ENCODE results near the gene IPO13. TPM values are rescaled to one million over a fixed set of nuclear protein-coding genes. Genes with fewer than 3 reads are reported as not detected.
A peak's percentile ranks its signal among the peaks of the same experiment; 100 is the strongest.

The IPO13 gene
- total and polyA plus RNA-seq, 2 donors (not counting 1 experiment from before 2014, with no cell fraction given) = 12.8 to 18.5 TPM

DNA sequence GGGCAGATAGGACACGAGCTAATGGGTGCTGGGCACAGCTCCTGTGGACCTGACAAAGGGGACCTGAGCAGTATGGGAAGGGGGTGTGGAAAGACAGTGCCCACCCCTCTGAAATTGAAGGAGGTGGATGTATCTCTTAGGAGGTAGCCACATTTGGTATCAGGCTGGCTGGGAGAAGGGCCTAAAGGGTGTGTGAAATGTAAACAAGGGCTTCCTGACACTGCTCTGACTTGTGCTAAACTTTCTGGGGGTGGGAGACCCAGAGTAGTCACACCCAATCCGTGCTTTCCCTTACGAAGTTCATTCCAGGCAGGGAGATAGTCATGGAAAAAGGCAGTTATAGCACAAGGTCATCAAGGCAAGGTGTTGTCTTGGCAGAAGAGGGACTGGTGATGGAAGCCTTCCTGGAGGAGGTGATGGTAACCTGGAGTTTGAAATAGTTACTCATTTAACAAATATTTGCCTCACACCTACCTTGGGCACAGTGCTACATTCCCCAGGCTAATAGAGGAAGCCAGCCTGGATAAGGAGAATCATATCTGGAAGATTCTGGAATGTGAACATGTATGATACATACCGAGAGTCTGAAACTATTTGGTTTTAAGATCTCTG lies 39.3 kb downstream of the IPO13 start:
- H3K4me2 ChIP-seq (ENCODE audit: extremely low read depth, insufficient read depth, low read length) = no peak overlapping the region
- H3K27me3 ChIP-seq (ENCODE audit: control insufficient read depth, insufficient read depth, low read length) = no peaks in the 10 kb centered on the region
- peak in 1 of 2 donors; percentile 10 for DNase-seq (ENCODE audit: low read depth in 2 of 2)
- no peak overlapping the region for H3K27ac ChIP-seq (ENCODE audit: insufficient read depth, low read length)
- H4K20me1 ChIP-seq (ENCODE audit: control insufficient read depth, extremely low read depth, insufficient read depth, low read length) = no peaks in the 10 kb centered on the region
- no peak overlapping the region for H3K9ac ChIP-seq (ENCODE audit: insufficient read depth, low read length)
- H3K36me3 ChIP-seq (ENCODE audit: control insufficient read depth, insufficient read depth, low read length) = peaks cover 14% of the 10 kb centered on the region
- TF ChIP-seq CTCF (conservative IDR thresholded peaks at IDR 0.05 in 1 of 2, IDR thresholded peaks at IDR 0.05 in 1 of 2; ENCODE audit: low read depth in 1 of 2, low read length in 2 of 2) = no peak
- TF ChIP-seq EZH2 (IDR thresholded peaks at IDR 0.05; ENCODE audit: low read length, missing control alignments) = no peak
- no peaks in the 10 kb centered on the region for H3K9me3 ChIP-seq (ENCODE audit: control insufficient read depth, insufficient read depth, low read depth, low read length)
- peaks cover 2% of the 10 kb centered on the region for H3K4me1 ChIP-seq (ENCODE audit: control insufficient read depth, extremely low read depth, insufficient read depth, low read length)
- H2AFZ ChIP-seq (ENCODE audit: low read length) = no peak overlapping the region
- H3K79me2 ChIP-seq (ENCODE audit: control insufficient read depth, insufficient read depth, low read length) = peaks cover 20% of the 10 kb centered on the region
- no peak overlapping the region for H3K4me3 ChIP-seq (replicated peaks in 1 of 4; ENCODE audit: control extremely low read depth in 1 of 4, insufficient read depth in 1 of 4, low read depth in 3 of 4, low read length in 4 of 4)

DNA sequence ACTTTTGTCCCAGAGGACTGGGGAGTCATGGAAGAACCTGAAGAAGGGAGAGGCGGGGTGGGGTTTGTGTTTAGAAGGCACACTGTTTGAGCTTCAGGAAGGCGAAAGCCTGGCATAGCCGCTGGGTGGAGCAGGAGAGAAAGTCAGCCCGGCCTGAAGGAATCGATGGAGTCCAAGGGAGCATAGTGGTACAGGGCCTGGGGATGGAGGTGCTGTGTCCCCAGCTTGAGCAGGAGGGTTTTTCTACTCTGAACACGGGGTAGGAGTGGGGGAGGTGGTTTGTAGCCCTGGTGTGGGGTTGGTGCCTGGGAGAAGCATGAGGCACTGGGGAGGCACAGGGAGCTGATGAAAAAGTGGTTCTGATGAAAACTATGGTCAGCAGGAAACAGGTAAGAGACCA lies 40.0 kb downstream of the IPO13 start:
- H2AFZ ChIP-seq (ENCODE audit: low read length) = no peak overlapping the region
- H3K9me3 ChIP-seq (ENCODE audit: control insufficient read depth, insufficient read depth, low read depth, low read length) = no peaks in the 10 kb centered on the region
- H3K4me3 ChIP-seq (replicated peaks in 1 of 4; ENCODE audit: control extremely low read depth in 1 of 4, insufficient read depth in 1 of 4, low read depth in 3 of 4, low read length in 4 of 4) = no peak overlapping the region
- no peak overlapping the region for H3K27ac ChIP-seq (ENCODE audit: insufficient read depth, low read length)
- no peak overlapping the region for H3K9ac ChIP-seq (ENCODE audit: insufficient read depth, low read length)
- TF ChIP-seq CTCF (conservative IDR thresholded peaks at IDR 0.05 in 1 of 2, IDR thresholded peaks at IDR 0.05 in 1 of 2; ENCODE audit: low read depth in 1 of 2, low read length in 2 of 2) = peak in 1 of 2 donors; percentile 9
- no peak for TF ChIP-seq EZH2 (IDR thresholded peaks at IDR 0.05; ENCODE audit: low read length, missing control alignments)
- H3K4me2 ChIP-seq (ENCODE audit: extremely low read depth, insufficient read depth, low read length) = no peak overlapping the region
- H3K27me3 ChIP-seq (ENCODE audit: control insufficient read depth, insufficient read depth, low read length) = no peaks in the 10 kb centered on the region
- no peak for DNase-seq (ENCODE audit: low read depth in 2 of 2)
- H4K20me1 ChIP-seq (ENCODE audit: control insufficient read depth, extremely low read depth, insufficient read depth, low read length) = no peaks in the 10 kb centered on the region
- peaks cover 12% of the 10 kb centered on the region for H3K36me3 ChIP-seq (ENCODE audit: control insufficient read depth, insufficient read depth, low read length)
- peaks cover 3% of the 10 kb centered on the region for H3K4me1 ChIP-seq (ENCODE audit: control insufficient read depth, extremely low read depth, insufficient read depth, low read length)
- H3K79me2 ChIP-seq (ENCODE audit: control insufficient read depth, insufficient read depth, low read length) = peaks cover 14% of the 10 kb centered on the region

DNA sequence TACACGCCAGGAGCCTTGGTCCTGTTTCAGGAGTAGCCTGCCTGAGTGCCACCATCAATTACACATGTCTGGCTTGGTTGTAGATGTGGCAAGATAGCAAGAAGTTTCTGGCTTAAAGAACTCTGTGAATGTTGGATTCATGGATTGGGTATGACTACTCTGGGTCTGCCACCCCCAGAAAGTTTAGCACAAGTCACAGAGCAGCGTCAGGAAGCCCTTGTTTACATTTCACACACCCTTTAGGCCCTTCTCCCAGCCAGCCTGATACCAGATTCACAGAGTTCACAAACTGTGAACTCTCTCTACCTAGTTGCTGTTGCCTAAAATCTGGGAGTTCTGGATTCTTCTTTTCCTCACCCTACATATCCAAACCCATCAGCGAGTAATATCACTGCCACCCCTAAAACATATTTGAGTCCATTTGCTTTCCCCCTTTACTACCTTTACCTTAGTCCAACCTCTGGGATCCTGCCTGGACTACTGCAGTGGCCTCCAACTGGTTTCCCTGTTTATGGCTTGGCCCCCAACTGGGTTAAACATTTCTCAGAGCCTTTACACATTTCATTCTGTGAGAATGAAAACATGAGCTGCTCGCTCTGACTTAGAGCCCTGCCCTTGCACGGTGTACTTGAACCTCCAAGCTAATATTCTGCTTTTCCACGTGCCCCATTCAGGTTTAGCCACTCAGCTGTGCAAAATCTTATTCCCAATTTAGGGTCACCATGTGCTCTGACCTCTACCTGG lies 40.6 kb downstream of the IPO13 start:
- no peak for TF ChIP-seq CTCF (conservative IDR thresholded peaks at IDR 0.05 in 1 of 2, IDR thresholded peaks at IDR 0.05 in 1 of 2; ENCODE audit: low read depth in 1 of 2, low read length in 2 of 2)
- TF ChIP-seq EZH2 (IDR thresholded peaks at IDR 0.05; ENCODE audit: low read length, missing control alignments) = no peak
- H2AFZ ChIP-seq (ENCODE audit: low read length) = no peak overlapping the region
- H3K27ac ChIP-seq (ENCODE audit: insufficient read depth, low read length) = no peak overlapping the region
- no peaks in the 10 kb centered on the region for H4K20me1 ChIP-seq (ENCODE audit: control insufficient read depth, extremely low read depth, insufficient read depth, low read length)
- H3K27me3 ChIP-seq (ENCODE audit: control insufficient read depth, insufficient read depth, low read length) = no peaks in the 10 kb centered on the region
- H3K9ac ChIP-seq (ENCODE audit: insufficient read depth, low read length) = no peak overlapping the region
- no peak overlapping the region for H3K4me3 ChIP-seq (replicated peaks in 1 of 4; ENCODE audit: control extremely low read depth in 1 of 4, insufficient read depth in 1 of 4, low read depth in 3 of 4, low read length in 4 of 4)
- H3K4me1 ChIP-seq (ENCODE audit: control insufficient read depth, extremely low read depth, insufficient read depth, low read length) = peaks cover 3% of the 10 kb centered on the region
- H3K4me2 ChIP-seq (ENCODE audit: extremely low read depth, insufficient read depth, low read length) = no peak overlapping the region
- H3K9me3 ChIP-seq (ENCODE audit: control insufficient read depth, insufficient read depth, low read depth, low read length) = no peaks in the 10 kb centered on the region
- H3K79me2 ChIP-seq (ENCODE audit: control insufficient read depth, insufficient read depth, low read length) = peaks cover 9% of the 10 kb centered on the region
- DNase-seq (ENCODE audit: low read depth in 2 of 2) = peak in 1 of 2 donors; percentile 39
- H3K36me3 ChIP-seq (ENCODE audit: control insufficient read depth, insufficient read depth, low read length) = peaks cover 8% of the 10 kb centered on the region
